AG20443 (cell line): Measurements from ENCODE around the gene IFRD1.
A peak's percentile ranks its signal among the peaks of the same experiment; 100 is the strongest.

Experiments
- DNase-seq: peaks from one replicate; pipeline ENCODE4 v3.0.0; 2012; ENCODE audit warnings: low spot score, mixed read lengths

Gene IFRD1, protein sequence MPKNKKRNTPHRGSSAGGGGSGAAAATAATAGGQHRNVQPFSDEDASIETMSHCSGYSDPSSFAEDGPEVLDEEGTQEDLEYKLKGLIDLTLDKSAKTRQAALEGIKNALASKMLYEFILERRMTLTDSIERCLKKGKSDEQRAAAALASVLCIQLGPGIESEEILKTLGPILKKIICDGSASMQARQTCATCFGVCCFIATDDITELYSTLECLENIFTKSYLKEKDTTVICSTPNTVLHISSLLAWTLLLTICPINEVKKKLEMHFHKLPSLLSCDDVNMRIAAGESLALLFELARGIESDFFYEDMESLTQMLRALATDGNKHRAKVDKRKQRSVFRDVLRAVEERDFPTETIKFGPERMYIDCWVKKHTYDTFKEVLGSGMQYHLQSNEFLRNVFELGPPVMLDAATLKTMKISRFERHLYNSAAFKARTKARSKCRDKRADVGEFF

DNA sequence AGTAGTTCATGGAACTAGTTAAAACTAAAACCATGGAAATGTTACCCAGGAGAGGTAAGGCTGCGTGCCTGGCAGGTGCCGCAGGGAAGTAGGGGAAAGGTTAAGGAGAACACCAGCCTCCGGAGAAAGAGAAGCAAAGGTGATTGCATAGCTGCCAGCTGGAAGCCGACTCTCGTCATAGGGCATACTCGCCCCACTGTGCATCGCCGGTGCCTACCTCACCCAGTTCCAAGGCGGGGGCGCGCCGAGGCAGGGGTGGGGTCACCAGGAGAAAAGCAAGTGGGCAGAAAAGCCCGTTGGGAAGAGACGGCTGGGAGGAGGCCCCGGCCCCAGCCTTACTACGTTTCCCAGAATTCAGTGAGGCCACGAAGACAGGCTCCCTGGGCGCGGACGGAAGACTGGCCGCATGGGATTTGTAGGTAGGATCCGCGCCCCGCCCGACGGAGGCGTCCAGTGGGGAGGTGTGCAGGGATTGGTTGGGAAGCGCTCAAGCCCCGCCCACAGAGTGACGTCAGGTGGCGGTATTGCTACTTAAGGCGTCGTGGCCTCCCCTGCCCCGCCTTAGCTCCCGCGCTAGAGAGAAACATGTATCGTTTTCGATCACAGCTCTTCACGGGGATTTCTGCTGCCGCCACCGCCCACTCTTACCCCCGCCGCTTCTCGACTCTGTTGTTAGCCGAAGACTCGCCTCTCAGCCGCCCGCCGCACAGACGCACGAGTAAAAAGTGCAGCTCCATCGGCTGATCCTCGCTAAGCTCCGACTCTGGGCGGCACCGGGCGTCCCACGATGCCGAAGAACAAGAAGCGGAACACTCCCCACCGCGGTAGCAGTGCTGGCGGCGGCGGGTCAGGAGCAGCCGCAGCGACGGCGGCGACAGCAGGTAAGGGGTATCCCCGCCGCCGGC, at the start of gene IFRD1:
Gene IFRD1, plus strand, starts transcription at position 559 of the 905 bp plus-strand sequence. Its CDS starts 229 bp downstream, at position 788.
- DNase-seq: peak; percentile 97

GRCh38 chr7:112404321-112404720, 45.9 kb upstream of the IFRD1 start:
- DNase-seq: no peak

- DNase-seq: no peak
These were observed 45.0 kb upstream of the IFRD1 start for GRCh38 chr7:112405286-112405685.

- DNase-seq: no peak
These were observed 43.0 kb upstream of the IFRD1 start for GRCh38 chr7:112407261-112407660.

DNA sequence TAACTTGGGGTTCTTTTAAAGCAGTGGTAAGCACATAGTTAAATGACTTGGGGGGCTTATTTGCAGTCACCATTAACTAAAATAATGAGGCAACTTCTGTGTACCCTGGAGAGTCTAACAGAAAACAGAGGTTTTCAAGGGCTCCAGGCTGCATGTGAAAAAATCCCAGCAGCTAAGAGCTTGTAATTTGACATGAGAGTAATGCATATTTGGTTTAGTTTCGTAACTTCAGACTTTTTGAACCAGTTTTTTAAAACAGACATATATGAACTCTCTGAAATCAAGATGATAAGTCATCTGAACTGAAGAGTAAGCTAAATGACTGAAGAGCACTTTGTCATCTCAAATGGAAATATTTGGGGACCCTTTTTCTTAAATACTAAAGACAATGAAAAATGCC, 40.2 kb upstream of the IFRD1 start:
- no peak for DNase-seq

- DNase-seq: peak; percentile 61
These were observed 39.0 kb upstream of the IFRD1 start for GRCh38 chr7:112411186-112411795.

DNA sequence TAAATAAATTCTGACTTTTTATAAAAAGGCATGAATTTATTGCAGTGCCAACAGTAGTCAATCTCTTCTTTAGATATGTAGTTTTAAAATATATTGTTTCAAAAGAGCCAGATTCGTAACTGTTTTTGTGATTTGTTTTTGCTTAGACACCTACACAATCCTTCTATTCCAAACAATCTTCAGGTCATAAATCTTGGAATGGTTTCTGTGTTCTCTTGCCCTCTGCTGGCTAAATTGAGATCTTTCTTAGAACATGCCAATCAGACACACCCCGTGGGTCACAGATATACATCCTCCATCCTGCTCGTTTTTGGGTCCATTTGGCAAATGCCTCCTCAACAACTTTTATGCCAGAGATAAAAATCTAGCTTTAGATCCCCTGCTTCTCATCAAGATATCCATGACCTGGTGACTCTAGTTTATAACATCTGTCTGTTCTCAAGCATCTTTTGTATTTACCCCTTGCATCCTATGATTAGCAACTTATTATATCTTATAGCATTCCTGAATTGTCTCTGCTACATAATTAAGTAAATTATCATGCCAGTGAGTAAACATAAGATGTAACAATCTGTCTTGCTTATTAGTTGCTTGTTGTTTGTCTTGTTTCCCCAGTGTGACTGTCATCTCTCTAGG, 35.3 kb upstream of the IFRD1 start:
- DNase-seq: peak; percentile 41

GRCh38 chr7:112416127-112416526, 34.1 kb upstream of the IFRD1 start:
- DNase-seq: no peak

DNA sequence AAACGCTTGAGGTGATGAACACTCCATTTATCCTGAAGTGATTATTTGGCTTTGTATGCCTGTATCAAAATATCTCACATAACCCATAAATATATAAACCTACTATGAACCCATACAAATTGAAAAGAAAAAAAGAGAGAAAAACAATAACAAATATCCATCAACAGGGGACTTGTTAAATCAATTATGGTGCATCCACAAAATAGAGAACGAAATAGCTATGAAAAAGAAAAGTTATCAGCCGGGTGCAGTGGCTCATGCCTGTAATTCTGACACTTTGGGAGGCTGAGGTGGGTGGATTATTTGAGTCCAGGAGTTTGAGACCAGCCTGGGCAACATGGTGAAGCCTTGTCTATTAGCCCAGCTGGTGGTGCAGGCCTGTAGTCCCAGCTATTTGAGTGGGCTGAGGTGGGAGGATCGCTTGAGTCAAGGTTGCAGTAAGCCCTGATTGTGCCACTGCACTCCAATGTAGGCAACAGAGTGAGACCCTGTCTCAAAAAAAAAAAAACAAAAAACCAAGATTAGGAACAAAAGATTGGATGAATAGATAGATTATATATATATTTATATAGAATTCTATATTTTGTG, 30.6 kb upstream of the IFRD1 start:
- no peak for DNase-seq

- peak; percentile 52 for DNase-seq
These were observed 29.9 kb upstream of the IFRD1 start for GRCh38 chr7:112420236-112420861.

DNA sequence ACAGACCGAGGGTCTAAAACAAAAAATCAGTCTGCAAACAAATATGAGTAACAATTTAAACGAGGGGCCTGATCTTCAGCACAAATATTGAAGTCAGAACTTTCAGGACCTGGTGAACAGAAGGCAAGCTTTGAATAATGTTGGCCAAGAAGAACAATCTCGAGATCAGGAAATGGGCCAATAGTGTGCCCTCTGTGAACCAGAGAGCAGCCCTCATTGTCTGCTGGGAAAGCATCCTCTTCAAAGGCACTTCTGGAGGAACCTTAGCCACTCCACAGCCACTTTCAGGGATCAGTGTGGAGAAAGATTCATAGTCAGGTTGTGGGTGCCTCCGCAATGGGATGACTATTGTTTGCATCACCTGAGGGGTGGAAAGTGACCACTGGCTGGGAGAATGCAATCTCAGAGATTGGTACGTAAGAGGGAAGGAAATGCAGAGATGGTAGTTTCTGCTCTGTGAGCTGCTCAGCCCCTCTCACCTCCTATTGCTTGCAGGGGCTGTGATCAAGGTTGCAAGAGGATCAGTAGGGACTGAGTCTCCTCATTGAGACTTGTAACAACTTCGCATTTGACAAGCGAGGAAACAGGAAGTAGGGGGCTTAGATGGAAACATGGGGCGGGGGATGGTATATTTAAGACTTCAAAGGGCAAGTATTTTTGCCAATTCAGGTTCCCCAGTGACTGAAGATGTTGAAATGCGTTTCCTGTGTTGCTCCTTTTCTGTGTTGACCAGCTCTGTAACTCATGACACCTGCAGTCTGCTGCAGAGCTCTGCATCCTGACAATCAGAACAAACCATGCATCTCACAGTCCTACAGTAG, 28.4 kb upstream of the IFRD1 start:
- no peak for DNase-seq

GRCh38 chr7:112422842-112423496, 27.3 kb upstream of the IFRD1 start:
- DNase-seq: peak; percentile 94

- DNase-seq: no peak
These were observed 26.3 kb upstream of the IFRD1 start for GRCh38 chr7:112423987-112424386.

- no peak for DNase-seq
These were observed 22.3 kb upstream of the IFRD1 start for GRCh38 chr7:112427984-112428383.

DNA sequence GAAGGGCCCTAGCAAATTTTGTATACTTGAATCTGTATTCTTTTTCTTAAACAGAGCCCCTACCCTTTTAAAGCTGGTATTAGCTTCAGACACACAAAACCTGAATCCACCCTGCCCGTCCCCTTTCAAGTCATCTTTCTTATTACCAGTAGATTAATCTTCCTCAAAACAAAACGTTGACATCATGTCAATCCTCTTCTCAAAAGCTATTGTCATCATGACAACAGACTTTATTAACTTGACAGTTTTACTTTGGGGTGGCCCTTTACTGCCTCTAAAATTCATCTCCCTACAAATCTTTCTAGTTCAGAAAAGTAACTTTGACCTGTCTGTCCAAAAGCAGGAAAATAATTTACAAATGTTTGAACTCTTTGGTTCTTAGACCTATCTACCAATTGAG, 21.5 kb upstream of the IFRD1 start:
- DNase-seq: no peak

DNA sequence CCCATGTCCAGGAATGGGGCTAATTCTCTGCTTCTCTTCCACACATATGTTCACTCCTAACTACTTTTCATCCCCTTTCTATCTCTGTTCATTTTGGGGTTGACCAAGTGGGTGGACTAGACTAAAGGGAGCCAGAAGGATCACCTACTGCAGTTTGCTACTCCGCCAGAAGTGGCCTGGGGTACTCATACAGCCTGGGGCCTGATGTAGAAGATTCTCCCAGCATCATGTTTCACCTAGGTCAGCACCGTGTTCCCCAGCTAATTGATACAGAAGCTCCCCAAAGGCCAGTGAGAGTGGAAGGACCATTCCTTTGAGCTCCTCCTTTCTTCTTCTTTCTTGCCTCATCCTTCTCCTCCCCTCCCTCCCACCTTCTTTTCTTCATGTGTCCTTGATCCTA, 19.6 kb upstream of the IFRD1 start:
- no peak for DNase-seq

- DNase-seq: no peak
These were observed 18.5 kb upstream of the IFRD1 start for GRCh38 chr7:112431803-112432202.

DNA sequence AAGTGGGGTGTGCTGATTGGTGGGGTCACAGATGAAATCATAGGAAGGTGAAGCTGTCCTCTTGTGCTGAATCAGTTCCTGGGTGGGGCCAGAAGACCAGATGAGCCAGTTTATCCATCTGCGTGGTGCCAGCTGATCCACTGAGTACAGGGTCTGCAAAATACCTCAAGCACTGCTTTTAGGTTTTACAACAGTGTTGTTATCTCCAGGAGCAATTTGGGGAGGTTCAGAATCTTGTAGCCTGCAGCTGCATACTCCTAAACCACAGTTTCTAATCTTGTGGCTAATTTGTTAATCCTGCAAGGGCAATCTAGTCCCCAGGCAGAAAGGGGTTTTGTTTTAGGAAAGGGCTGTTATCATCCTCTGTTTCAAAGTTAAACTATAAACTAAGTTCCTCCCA, 17.0 kb upstream of the IFRD1 start:
- no peak for DNase-seq

DNA sequence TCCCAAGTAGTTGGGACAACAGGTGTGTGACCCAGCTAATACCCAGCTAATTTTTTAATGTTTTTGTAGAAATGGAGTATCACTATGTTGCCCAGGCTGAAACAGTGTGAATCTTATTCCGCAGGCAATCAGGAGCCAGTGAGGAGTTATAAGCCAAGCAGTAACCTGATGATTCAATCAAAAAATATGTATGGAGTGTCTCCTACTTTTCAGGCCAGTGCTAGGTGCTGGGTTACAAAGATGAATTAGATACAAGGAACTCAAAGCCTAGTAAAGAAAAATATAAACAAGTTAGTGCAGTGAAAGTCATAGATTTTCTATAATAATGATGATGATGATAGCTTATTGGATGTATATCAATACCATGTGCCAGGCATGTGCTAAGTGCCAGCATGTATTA, 13.2 kb upstream of the IFRD1 start:
- peak; percentile 19 for DNase-seq

GRCh38 chr7:112439476-112439875, 10.8 kb upstream of the IFRD1 start:
- DNase-seq: no peak
